IMR-90 (cell line): ENCODE measurements around the gene PRR12. TPM values are rescaled to one million over a fixed set of nuclear protein-coding genes. Genes with fewer than 3 reads are reported as not detected.

Experiments used
- ATAC-seq: fragments of 200-7000 bp; cut with Tn5 transposase; 2 replicates; pipeline ENCODE4 v1.9.1; 2020; ENCODE audit warnings: low read depth, mild to moderate bottlenecking, moderate library complexity
- BruUV-seq: library from RNA; stranded (reverse); fragments of 400-500 nt; replicated peaks from 2 replicates; lab custom pipeline; 2021; lab: Mats Ljungman, UMichigan
- CTCF ChIA-PET: fragments of 300-600 bp; formaldehyde crosslinking; extraction: SDS; loops from one replicate; lab custom pipeline; 2021; ENCODE audit warnings: antibody characterized with exemption; lab: Yijun Ruan, JAX
- POLR2A ChIA-PET: fragments of 300-600 bp; sonication (Branson Sonifier 250); formaldehyde crosslinking; loops from one replicate; lab custom pipeline; 2022; ENCODE audit warnings: antibody characterized with exemption; ENCODE audit not compliant: unreplicated experiment; lab: Charles Lee
- DNase-seq: peaks from one replicate; pipeline ENCODE4 v3.0.0; 2013
- H2AFZ ChIP-seq: replicated peaks from 2 replicates; pipeline ENCODE3; 2013; ENCODE audit warnings: low read length, mild to moderate bottlenecking; ENCODE audit not compliant: poor library complexity
- H2AK5ac ChIP-seq: 2 replicates; pipeline ENCODE4 v1.6.1; 2013; ENCODE audit warnings: low read depth, low read length, inconsistent platforms
- H2AK9ac ChIP-seq: replicated peaks from 2 replicates; pipeline ENCODE3; 2013; ENCODE audit warnings: mild to moderate bottlenecking, low read depth, low read length, moderate library complexity; ENCODE audit not compliant: poor library complexity
- H2BK120ac ChIP-seq: 2 replicates; pipeline ENCODE4 v1.6.1; 2013; ENCODE audit warnings: low read depth, low read length, inconsistent platforms
- H2BK15ac ChIP-seq: 3 replicates; pipeline ENCODE4 v1.6.1; 2013; ENCODE audit warnings: low read depth, low read length, inconsistent platforms
- H2BK20ac ChIP-seq: 2 replicates; pipeline ENCODE4 v1.6.1; 2013; ENCODE audit warnings: low read depth, mild to moderate bottlenecking, inconsistent platforms, low read length, moderate library complexity
- H2BK5ac ChIP-seq: 2 replicates; pipeline ENCODE4 v1.6.1; 2013; ENCODE audit warnings: mild to moderate bottlenecking, low read depth, low read length, inconsistent platforms; ENCODE audit not compliant: poor library complexity, severe bottlenecking
- H3K14ac ChIP-seq: replicated peaks from 2 replicates; pipeline ENCODE4 v1.6.1; 2013; ENCODE audit warnings: low read depth, low read length, inconsistent platforms
- H3K18ac ChIP-seq: 2 replicates; pipeline ENCODE4 v1.6.1; 2013; ENCODE audit warnings: low read depth, low read length, control low read depth
- H3K23ac ChIP-seq: 2 replicates; pipeline ENCODE4 v1.6.1; 2013; ENCODE audit warnings: low read depth, low read length, inconsistent platforms
- H3K27ac ChIP-seq: 2 replicates; pipeline ENCODE4 v1.5.1; 2013; ENCODE audit warnings: mild to moderate bottlenecking, control low read depth, low read length; ENCODE audit not compliant: insufficient read depth
- H3K27me3 ChIP-seq: 2 replicates; pipeline ENCODE4 v1.6.1; 2013; ENCODE audit warnings: low read length; ENCODE audit not compliant: control insufficient read depth, insufficient read depth
- H3K36me3 ChIP-seq: 2 replicates; pipeline ENCODE4 v1.6.1; 2013; ENCODE audit warnings: low read length, mixed read lengths; ENCODE audit not compliant: control insufficient read depth, insufficient read depth
- H3K4ac ChIP-seq: 2 replicates; pipeline ENCODE4 v1.6.1; 2013; ENCODE audit warnings: low read depth, low read length, inconsistent platforms
- H3K4me1 ChIP-seq: 2 replicates; pipeline ENCODE4 v1.6.1; 2013; ENCODE audit warnings: low read length, mixed read lengths; ENCODE audit not compliant: control insufficient read depth, insufficient read depth
- H3K4me2 ChIP-seq: 2 replicates; pipeline ENCODE4 v1.6.1; 2013; ENCODE audit warnings: low read depth, mild to moderate bottlenecking, control low read depth, low read length, moderate library complexity
- H3K4me3 ChIP-seq: 2 replicates; pipeline ENCODE4 v1.5.1; 2013; ENCODE audit warnings: low read depth, mild to moderate bottlenecking, control low read depth, low read length, moderate library complexity; ENCODE audit not compliant: insufficient read depth
- H3K56ac ChIP-seq: 2 replicates; pipeline ENCODE4 v1.6.1; 2013; ENCODE audit warnings: low read length, inconsistent platforms; ENCODE audit not compliant: insufficient read depth; ENCODE audit errors: extremely low read depth
- H3K79me1 ChIP-seq, 2 experiments: 2 replicates each; pipeline ENCODE4 v1.6.1; 2013; ENCODE audit warnings: low read length in 2 of 2, inconsistent platforms in 1 of 2, low read depth in 1 of 2
- H3K9ac ChIP-seq: 2 replicates; pipeline ENCODE4 v1.6.1; 2013; ENCODE audit warnings: low read depth, low read length, control low read depth
- H3K9me1 ChIP-seq: 2 replicates; pipeline ENCODE4 v1.6.1; 2013; ENCODE audit warnings: low read length, inconsistent platforms; ENCODE audit not compliant: insufficient read depth
- H3K9me3 ChIP-seq: 2 replicates; pipeline ENCODE4 v1.6.1; 2013; ENCODE audit warnings: low read length; ENCODE audit not compliant: control insufficient read depth, insufficient read depth
- H4K20me1 ChIP-seq: 2 replicates; pipeline ENCODE4 v1.6.1; 2013; ENCODE audit warnings: low read length, inconsistent platforms; ENCODE audit not compliant: insufficient read depth
- H4K5ac ChIP-seq: 2 replicates; pipeline ENCODE4 v1.6.1; 2013; ENCODE audit warnings: mild to moderate bottlenecking, low read depth, low read length, control low read depth
- H4K8ac ChIP-seq, 2 experiments: 2 replicates each; pipeline ENCODE4 v1.6.1; 2013; ENCODE audit warnings: low read depth in 2 of 2, low read length in 2 of 2, control low read depth in 1 of 2, inconsistent platforms in 1 of 2
- H4K91ac ChIP-seq: 2 replicates; pipeline ENCODE4 v1.6.1; 2013; ENCODE audit warnings: low read depth, low read length, inconsistent platforms; ENCODE audit not compliant: insufficient read depth
- CEBPB ChIP-seq: IDR thresholded peaks from 2 replicates; pipeline ENCODE4 v1.6.1; 2012; ENCODE audit warnings: low read depth, low read length, improper control_type of control experiment
- FOS ChIP-seq: fragments of 150-350 bp; IDR thresholded peaks from 2 replicates; pipeline ENCODE4 v1.6.1; 2016; ENCODE audit warnings: low read depth, low read length
- WGBS, 2 experiments: methylation state at CpG; one replicate each; pipeline versions ENCODE4 v1.1.5 to v1.1.7; 2013; ENCODE audit warnings: missing lambda C conversion rate in 2 of 2; ENCODE audit not compliant: insufficient read length in 1 of 2; ENCODE audit errors: extremely low coverage in 2 of 2; 5-methylcytosine and 5-hydroxymethylcytosine counted together
- dilution Hi-C: fragments of 300-500 bp; cut with HindIII; formaldehyde crosslinking; loops from one replicate; pipeline ENCODE4 v1.14.3; 2018; ENCODE audit warnings: low sequenced_read_pairs; ENCODE audit not compliant: unreplicated experiment
- in situ Hi-C: fragments of 300-500 bp; cut with MboI; formaldehyde crosslinking; loops from 3 replicates; pipeline ENCODE4 v1.14.3; 2019; ENCODE audit warnings: low sequenced_read_pairs, inconsistent platforms, mixed read lengths
- intact Hi-C: fragments of 100-400 bp; cut with micrococcal nuclease; formaldehyde crosslinking; loops from 2 replicates; pipeline ENCODE4 v1.10.0; 2022
- polyA plus RNA-seq, 3 experiments: library from polyadenylated mRNA; depleted of rRNA; stranded (reverse); fragments of >200 nt; gene quantifications; 2 replicates each; pipeline ENCODE4 v1.2.3, GENCODE V29; 2012; ENCODE audit warnings: low replicate concordance in 1 of 3
- total RNA-seq: library from RNA; depleted of rRNA; stranded (reverse); fragments of >200 nt; gene quantifications from 2 replicates; pipeline ENCODE4 v1.2.3, GENCODE V29; 2012

Gene PRR12
- total and polyA plus RNA-seq, 2 of the 4 experiments (the other 2 are of a cell fraction), result 0.36 to 4.1 TPM

- H3K9me1 ChIP-seq, result peaks cover 3% of the 10 kb centered on the region; the same call in 1 of the 2 replicates
- peak overlapping the region; percentile 42 to 91 for H4K8ac ChIP-seq
- peak overlapping the region; percentile 77 for H3K4me3 ChIP-seq
- H3K9me3 ChIP-seq, result no peaks in the 10 kb centered on the region
- ATAC-seq (peak; percentile 2), DNase-seq (no peak)
- H3K36me3 ChIP-seq, result peaks cover 26% of the 10 kb centered on the region
- peak overlapping the region; percentile 97 for H3K23ac ChIP-seq
- H4K20me1 ChIP-seq, result peaks cover 12% of the 10 kb centered on the region; the same call in 1 of the 2 replicates
- BruUV-seq, result no TSS peak
- H4K91ac ChIP-seq, result peak overlapping the region; percentile 69
- in situ Hi-C loops (loop anchor here (10.0 kb wide), 1 partner anchor 170 kb away; the partner anchor contains the start of gene RPS11), intact Hi-C loops (loop anchor here (1.0 kb wide), 1 partner anchor 23 kb away; the partner anchor contains the start of gene SCAF1), dilution Hi-C loops (no loop called here)
- H2BK15ac ChIP-seq, result no peak overlapping the region
- no peak overlapping the region for H2BK120ac ChIP-seq
- H3K27me3 ChIP-seq, result no peaks in the 10 kb centered on the region
- peak overlapping the region; percentile 53 for H4K5ac ChIP-seq
- H3K4me1 ChIP-seq, result peaks cover 9% of the 10 kb centered on the region
- peak overlapping the region; percentile 71; the same call in 1 of the 2 replicates for H3K56ac ChIP-seq
- H3K27ac ChIP-seq, result peak overlapping the region; percentile 87
- H3K4ac ChIP-seq, result peak overlapping the region; percentile 92
- WGBS, 2 experiments, result 0% methylated on average over 7 of the region's 7 CpGs; no CpG with 5 or more reads in 1 of the 2 experiments
- H2AK9ac ChIP-seq, result peak overlapping the region; percentile 86
- H2BK20ac ChIP-seq, result no peak overlapping the region
- H3K4me2 ChIP-seq, result peak overlapping the region; percentile 92
- H3K79me1 ChIP-seq, result peaks cover 10 to 56% of the 10 kb centered on the region in 2 experiments; a peak in 3 of 4 replicates
- H2AK5ac ChIP-seq, result peak overlapping the region; percentile 96
- H2BK5ac ChIP-seq, result peak overlapping the region; percentile 88
- peak overlapping the region; percentile 89 for H3K14ac ChIP-seq
- peak overlapping the region; percentile 22 for H3K18ac ChIP-seq
- CTCF ChIA-PET, result interaction anchor here (0.6 to 1.0 kb wide), 3 partner anchors 10 to 137 kb away, joined by 3 read pairs; partner anchors contain the start of gene RCN3
- H3K9ac ChIP-seq, result peak overlapping the region; percentile 91
- H2AFZ ChIP-seq, result peak overlapping the region; percentile 93
- TF ChIP-seq FOS, result no peak
- TF ChIP-seq CEBPB, result no peak
- POLR2A ChIA-PET, result no interaction called here
Observed at GRCh38 chr19:49665036-49665350, 74.0 kb downstream of the PRR12 start.
